Activated CD8-positive, alpha-beta memory T cell treated with anti-CD3 and anti-CD28 coated beads, Interleukin-2, amount 10 ng/mL, durations not matched to agents 7 days and 5 days (primary cell): ENCODE measurements around the gene RNF180. TPM values are rescaled to one million over a fixed set of nuclear protein-coding genes. Genes with fewer than 3 reads are reported as not detected.

Source experiments
- ATAC-seq: fragments of 150-1000 bp; cut with Tn5 transposase; one replicate; pipeline ENCODE4 v1.10.0; 2021; ENCODE audit warnings: moderate library complexity
- CTCF ChIA-PET: fragments of 350-600 bp; sonication (Branson Sonifier 250); formaldehyde crosslinking; loops from one replicate; lab custom pipeline; 2021; ENCODE audit warnings: antibody characterized with exemption; lab: Charles Lee
- DNase-seq: peaks from one replicate; pipeline ENCODE4 v3.0.0-alpha.2; 2020
- H3K27ac Mint-ChIP-seq: one replicate; pipeline ENCODE4 v1.8.0; 2021; ENCODE audit warnings: mild to moderate bottlenecking, mixed read lengths
- H3K27me3 Mint-ChIP-seq: one replicate; pipeline ENCODE4 v1.8.0; 2021; ENCODE audit warnings: mixed read lengths
- H3K36me3 Mint-ChIP-seq: one replicate; pipeline ENCODE4 v1.8.0; 2021; ENCODE audit warnings: mild to moderate bottlenecking, mixed read lengths
- H3K4me1 Mint-ChIP-seq: one replicate; pipeline ENCODE4 v1.8.0; 2021; ENCODE audit warnings: mixed read lengths
- H3K4me3 Mint-ChIP-seq: one replicate; pipeline ENCODE4 v1.8.0; 2021; ENCODE audit warnings: mild to moderate bottlenecking, moderate library complexity, mixed read lengths
- H3K9me3 Mint-ChIP-seq: one replicate; pipeline ENCODE4 v1.8.0; 2022; ENCODE audit warnings: low read depth, mixed read lengths
- total RNA-seq, 2 experiments: library from RNA; stranded (reverse); gene quantifications; one replicate each; pipeline ENCODE4 v1.2.3, GENCODE V29; 2021

Gene RNF180
- total RNA-seq, 2 experiments from 2014 or later = not detected

DNA sequence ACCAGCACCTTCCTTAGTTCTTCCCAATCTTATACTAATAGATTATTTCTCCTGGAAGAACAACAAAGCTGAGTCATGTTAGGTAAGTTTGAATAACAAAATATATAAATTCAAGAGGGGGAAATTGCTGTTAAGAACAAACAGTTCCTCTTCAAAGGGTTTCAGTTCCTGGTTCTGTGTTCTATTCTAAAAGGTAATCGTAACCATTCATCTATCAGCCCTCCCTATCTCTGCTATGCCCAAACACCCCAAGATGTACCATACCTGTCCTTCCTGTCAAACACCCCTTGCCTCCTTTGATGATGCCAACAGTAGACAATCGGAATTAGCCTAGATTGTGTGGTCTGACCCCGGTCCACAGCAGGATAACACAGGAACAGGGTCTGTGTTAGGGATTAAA lies 4.2 kb upstream of the RNF180 start:
- Mint-ChIP-seq H3K4me3 (no peak overlapping the region), H3K4me1 (peaks cover 3% of the 10 kb centered on the region), H3K27me3 (peaks cover 18% of the 10 kb centered on the region), H3K9me3 (no peaks in the 10 kb centered on the region), H3K36me3 (peaks cover 3% of the 10 kb centered on the region), H3K27ac (no peak overlapping the region)
- ATAC-seq (no peak), DNase-seq (no peak)
- CTCF ChIA-PET = no interaction called here

GRCh38 chr5:64163135-64163534 lies 2.5 kb upstream of the RNF180 start:
- peaks cover 3% of the 10 kb centered on the region for H3K4me1 Mint-ChIP-seq
- H3K27ac Mint-ChIP-seq = no peak overlapping the region
- DNase-seq = no peak
- CTCF ChIA-PET = no interaction called here
- peaks cover 27% of the 10 kb centered on the region for H3K27me3 Mint-ChIP-seq
- no peak for ATAC-seq
- no peaks in the 10 kb centered on the region for H3K9me3 Mint-ChIP-seq
- no peak overlapping the region for H3K4me3 Mint-ChIP-seq
- H3K36me3 Mint-ChIP-seq = peaks cover 3% of the 10 kb centered on the region

GRCh38 chr5:64163746-64164145 lies 1.9 kb upstream of the RNF180 start:
- Mint-ChIP-seq H3K4me1 (peaks cover 3% of the 10 kb centered on the region), H3K4me3 (no peak overlapping the region), H3K36me3 (peaks cover 3% of the 10 kb centered on the region), H3K27ac (no peak overlapping the region), H3K27me3 (peaks cover 27% of the 10 kb centered on the region), H3K9me3 (no peaks in the 10 kb centered on the region)
- no peak for DNase-seq
- CTCF ChIA-PET = no interaction called here
- no peak for ATAC-seq

- no peak for DNase-seq
- H3K9me3 Mint-ChIP-seq = no peaks in the 10 kb centered on the region
- peaks cover 3% of the 10 kb centered on the region for H3K36me3 Mint-ChIP-seq
- peaks cover 27% of the 10 kb centered on the region for H3K27me3 Mint-ChIP-seq
- ATAC-seq = no peak
- no peak overlapping the region for H3K27ac Mint-ChIP-seq
- CTCF ChIA-PET = no interaction called here
- H3K4me1 Mint-ChIP-seq = peaks cover 3% of the 10 kb centered on the region
- no peak overlapping the region for H3K4me3 Mint-ChIP-seq
Measured at GRCh38 chr5:64164166-64164565, 1.5 kb upstream of the RNF180 start.

DNA sequence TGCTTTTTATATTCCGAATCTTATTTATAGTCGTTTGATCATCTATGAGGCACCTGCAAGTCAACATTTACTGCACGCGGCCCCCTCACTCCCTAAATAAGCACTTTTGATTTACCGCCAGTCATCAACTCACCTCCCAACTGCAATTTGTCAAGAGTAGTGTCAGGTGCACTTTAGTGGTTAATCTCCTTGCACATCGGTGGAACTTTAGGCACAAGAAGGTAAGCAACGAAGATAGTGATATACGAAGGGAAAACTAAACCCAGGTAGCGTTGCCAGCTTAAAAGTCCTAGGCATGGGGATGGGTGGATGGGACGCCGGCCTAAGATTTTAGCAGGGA lies 513 bp upstream of the RNF180 start:
- Mint-ChIP-seq H3K27ac (no peak overlapping the region), H3K36me3 (peaks cover 3% of the 10 kb centered on the region), H3K4me1 (peaks cover 3% of the 10 kb centered on the region), H3K4me3 (no peak overlapping the region), H3K9me3 (no peaks in the 10 kb centered on the region), H3K27me3 (peaks cover 27% of the 10 kb centered on the region)
- DNase-seq = no peak
- no peak for ATAC-seq
- CTCF ChIA-PET = no interaction called here

DNA sequence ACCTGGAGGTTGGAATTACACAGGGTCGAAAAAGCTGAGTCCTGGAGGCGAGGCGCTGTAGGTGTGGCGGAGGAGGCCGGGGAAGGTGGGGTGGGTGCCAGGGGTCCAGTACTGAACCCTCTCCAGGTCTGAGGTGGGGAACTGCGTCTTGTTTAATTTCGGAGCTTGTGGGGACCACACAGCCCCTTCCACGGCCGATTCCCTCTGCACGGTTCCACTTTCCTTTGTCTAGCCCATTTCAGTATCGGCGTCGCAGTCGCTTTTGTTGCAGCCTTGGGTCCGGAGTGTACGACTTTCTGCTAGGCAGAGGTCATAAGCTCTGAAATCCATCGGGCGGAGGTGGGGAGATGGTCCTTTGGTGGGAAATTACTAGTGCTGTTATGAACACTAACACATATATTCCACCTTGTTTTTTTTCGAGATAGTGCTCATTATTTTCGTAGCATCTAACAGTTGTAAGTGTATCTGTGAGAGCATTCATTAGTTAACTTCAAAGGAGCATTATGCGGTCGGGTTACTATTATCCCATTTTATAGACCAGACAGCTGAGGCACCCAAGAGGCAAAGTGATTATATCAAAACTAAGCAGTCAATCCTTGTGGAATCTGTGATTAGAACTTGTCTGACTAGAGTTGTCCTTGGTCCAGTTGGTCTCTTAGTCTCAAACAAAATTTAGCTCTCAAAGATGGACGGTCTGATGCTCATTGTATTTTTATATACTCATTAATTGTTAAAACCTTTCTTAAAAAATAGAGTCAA lies 737 bp downstream of the RNF180 start:
- H3K27ac Mint-ChIP-seq = no peak overlapping the region
- no peak for DNase-seq
- peaks cover 27% of the 10 kb centered on the region for H3K27me3 Mint-ChIP-seq
- H3K4me1 Mint-ChIP-seq = peaks cover 3% of the 10 kb centered on the region
- no peaks in the 10 kb centered on the region for H3K9me3 Mint-ChIP-seq
- H3K36me3 Mint-ChIP-seq = peaks cover 3% of the 10 kb centered on the region
- no peak overlapping the region for H3K4me3 Mint-ChIP-seq
- CTCF ChIA-PET = no interaction called here
- ATAC-seq = no peak

- CTCF ChIA-PET = no interaction called here
- H3K4me1 Mint-ChIP-seq = no peaks in the 10 kb centered on the region
- no peak for DNase-seq
- H3K27me3 Mint-ChIP-seq = no peaks in the 10 kb centered on the region
- H3K27ac Mint-ChIP-seq = no peak overlapping the region
- no peak overlapping the region for H3K4me3 Mint-ChIP-seq
- peaks cover 7% of the 10 kb centered on the region for H3K9me3 Mint-ChIP-seq
- ATAC-seq = no peak
- no peaks in the 10 kb centered on the region for H3K36me3 Mint-ChIP-seq
Measured at GRCh38 chr5:64176301-64176700, 10.7 kb downstream of the RNF180 start.

- Mint-ChIP-seq H3K36me3 (no peaks in the 10 kb centered on the region), H3K27ac (no peak overlapping the region), H3K4me3 (no peak overlapping the region), H3K4me1 (no peaks in the 10 kb centered on the region), H3K27me3 (no peaks in the 10 kb centered on the region), H3K9me3 (peaks cover 4% of the 10 kb centered on the region)
- ATAC-seq (no peak), DNase-seq (no peak)
- CTCF ChIA-PET = no interaction called here
Measured at GRCh38 chr5:64180661-64181343, 15.2 kb downstream of the RNF180 start.

DNA sequence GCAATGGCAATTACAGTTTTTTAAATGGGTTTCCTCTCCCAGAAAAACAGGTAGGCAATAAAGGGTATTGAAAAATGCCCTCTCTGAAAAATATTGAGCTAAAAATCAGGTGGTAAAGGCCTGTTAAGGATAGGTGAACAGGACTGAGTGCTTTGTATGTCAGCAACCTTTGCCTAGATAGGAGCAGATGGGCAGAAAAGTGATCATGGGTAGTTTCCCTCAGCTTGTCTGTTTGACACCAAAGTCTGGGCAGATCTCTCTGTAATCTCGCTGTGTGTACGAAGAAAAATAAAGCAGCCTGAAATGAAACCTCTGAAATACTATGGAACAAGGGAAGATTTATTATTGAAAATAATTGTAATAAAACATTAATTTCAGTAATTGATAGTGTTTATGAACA lies 15.8 kb downstream of the RNF180 start:
- Mint-ChIP-seq H3K4me3 (no peak overlapping the region), H3K36me3 (no peaks in the 10 kb centered on the region), H3K27me3 (no peaks in the 10 kb centered on the region), H3K4me1 (no peaks in the 10 kb centered on the region), H3K9me3 (peaks cover 4% of the 10 kb centered on the region), H3K27ac (no peak overlapping the region)
- ATAC-seq (no peak), DNase-seq (no peak)
- CTCF ChIA-PET = no interaction called here

DNA sequence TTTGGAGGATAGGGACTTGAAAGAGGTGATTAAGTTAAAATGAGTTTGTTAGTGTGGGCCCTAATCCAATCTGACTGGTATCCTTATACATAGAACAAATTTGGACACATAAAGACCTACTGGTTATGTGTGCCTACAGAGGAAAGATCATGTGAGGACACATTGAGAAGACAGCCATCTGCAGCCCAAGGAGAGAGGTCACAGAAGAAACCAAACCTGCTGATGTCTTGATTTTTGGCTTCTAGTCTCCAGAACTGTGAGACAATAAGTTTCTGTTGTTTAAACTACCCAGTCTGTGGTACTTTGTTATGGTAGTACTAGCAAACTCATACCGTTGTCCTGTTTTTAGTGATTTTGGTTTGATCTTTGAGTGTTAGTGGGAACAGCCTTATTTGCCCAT lies 18.3 kb downstream of the RNF180 start:
- DNase-seq (no peak), ATAC-seq (no peak)
- CTCF ChIA-PET = interaction anchor here (0.6 kb wide), 1 partner anchor 18 kb away, joined by 3 read pairs; no protein-coding TSS in a partner anchor
- H3K27ac Mint-ChIP-seq = no peak overlapping the region
- H3K4me1 Mint-ChIP-seq = no peaks in the 10 kb centered on the region
- H3K9me3 Mint-ChIP-seq = peaks cover 4% of the 10 kb centered on the region
- H3K4me3 Mint-ChIP-seq = no peak overlapping the region
- no peaks in the 10 kb centered on the region for H3K36me3 Mint-ChIP-seq
- no peaks in the 10 kb centered on the region for H3K27me3 Mint-ChIP-seq

DNA sequence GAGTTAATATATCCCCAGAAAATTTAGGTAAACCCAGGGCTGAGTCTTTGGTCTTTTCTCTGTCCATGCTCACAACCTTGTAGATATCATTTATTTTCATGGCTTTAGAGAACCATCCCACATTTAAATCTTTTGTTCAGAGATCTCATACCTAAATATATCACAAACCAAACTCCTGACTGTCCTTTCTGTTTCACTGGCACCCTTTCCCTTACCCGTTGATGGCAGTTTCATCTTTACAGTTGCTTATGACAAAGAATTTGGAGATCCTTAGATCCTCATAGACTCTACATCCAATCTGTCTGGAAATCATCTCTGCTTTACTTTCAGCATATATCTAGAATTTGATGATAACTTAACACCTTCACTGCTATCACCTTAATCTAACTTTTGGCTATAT lies 19.2 kb downstream of the RNF180 start:
- Mint-ChIP-seq H3K36me3 (no peaks in the 10 kb centered on the region), H3K27me3 (no peaks in the 10 kb centered on the region), H3K4me3 (no peak overlapping the region), H3K4me1 (no peaks in the 10 kb centered on the region), H3K27ac (no peak overlapping the region), H3K9me3 (peaks cover 2% of the 10 kb centered on the region)
- ATAC-seq (no peak), DNase-seq (no peak)
- CTCF ChIA-PET = no interaction called here

- Mint-ChIP-seq H3K4me1 (no peaks in the 10 kb centered on the region), H3K27ac (no peak overlapping the region), H3K36me3 (no peaks in the 10 kb centered on the region), H3K4me3 (no peak overlapping the region), H3K27me3 (no peaks in the 10 kb centered on the region), H3K9me3 (peaks cover 2% of the 10 kb centered on the region)
- DNase-seq (no peak), ATAC-seq (no peak)
- CTCF ChIA-PET = no interaction called here
Measured at GRCh38 chr5:64188776-64189175, 23.1 kb downstream of the RNF180 start.

DNA sequence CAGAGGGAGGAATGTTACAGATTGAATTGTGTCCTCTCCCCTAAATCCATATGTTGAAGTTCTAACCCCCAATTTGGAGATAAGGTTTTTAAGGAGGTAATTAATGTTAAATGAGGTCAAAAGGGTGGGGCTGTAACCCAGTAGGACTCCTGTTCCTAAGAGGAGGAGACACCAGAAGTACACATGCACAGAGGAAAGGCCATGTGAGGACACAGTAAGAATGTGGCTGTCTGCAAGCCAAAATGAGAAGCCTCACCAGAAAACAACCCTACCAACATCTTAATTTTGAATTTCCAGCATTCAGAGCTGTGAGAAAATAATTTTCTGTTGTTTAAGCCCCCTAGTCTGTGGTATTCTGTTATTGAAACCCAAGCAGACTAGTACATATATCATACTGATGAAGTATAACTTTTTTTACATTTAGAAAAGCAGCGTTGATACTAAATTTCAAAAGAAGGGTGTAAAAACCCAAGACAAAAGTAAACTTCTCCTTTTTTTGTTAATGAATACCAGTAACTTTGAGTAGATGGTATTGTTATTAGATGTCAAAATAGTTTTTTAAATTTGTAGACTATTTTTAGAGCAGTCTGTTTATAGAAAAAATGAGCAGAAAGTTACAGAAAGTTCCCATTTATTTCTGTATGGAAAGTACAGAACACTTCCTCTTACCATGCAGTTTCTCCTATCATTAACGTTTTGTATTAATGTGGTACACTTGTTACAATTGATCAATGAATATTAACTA lies 25.1 kb downstream of the RNF180 start:
- DNase-seq = no peak
- Mint-ChIP-seq H3K4me3 (no peak overlapping the region), H3K27me3 (no peaks in the 10 kb centered on the region), H3K27ac (no peak overlapping the region), H3K4me1 (no peaks in the 10 kb centered on the region), H3K36me3 (no peaks in the 10 kb centered on the region), H3K9me3 (no peaks in the 10 kb centered on the region)
- no peak for ATAC-seq
- CTCF ChIA-PET = no interaction called here

DNA sequence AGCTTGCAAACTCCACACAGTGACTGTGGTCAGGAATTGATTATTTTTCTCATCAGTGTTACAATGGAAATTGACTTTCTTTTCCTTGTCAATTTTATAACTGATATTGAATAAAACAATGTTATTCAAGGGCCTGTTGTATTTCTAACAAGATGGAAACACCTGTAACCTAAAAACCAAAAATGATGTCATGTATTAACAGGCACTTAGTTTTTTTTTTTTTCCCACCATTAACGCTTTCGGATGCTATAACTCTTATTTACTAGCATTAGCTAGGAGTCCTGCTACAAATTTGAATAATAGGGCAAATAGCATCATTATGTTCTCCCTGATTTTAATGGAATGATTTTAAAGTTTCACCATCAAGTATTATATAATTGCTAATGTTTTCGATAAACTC lies 30.3 kb downstream of the RNF180 start:
- ATAC-seq (no peak), DNase-seq (no peak)
- Mint-ChIP-seq H3K4me3 (no peak overlapping the region), H3K27me3 (no peaks in the 10 kb centered on the region), H3K27ac (no peak overlapping the region), H3K4me1 (no peaks in the 10 kb centered on the region), H3K9me3 (peaks cover 3% of the 10 kb centered on the region), H3K36me3 (no peaks in the 10 kb centered on the region)
- CTCF ChIA-PET = no interaction called here
